NT2/D1 (cell line): ENCODE data around the gene SPTLC2.

Source experiments
- DNase-seq: peaks from one replicate; pipeline ENCODE4 v3.0.0-alpha.2; 2011; ENCODE audit warnings: low read depth, low spot score
- H3K27me3 ChIP-seq: 2 replicates; pipeline ENCODE4 v1.6.0; 2011; ENCODE audit warnings: mild to moderate bottlenecking; ENCODE audit not compliant: insufficient read length, insufficient read depth
- H3K36me3 ChIP-seq: 2 replicates; pipeline ENCODE4 v1.6.1; 2011; ENCODE audit warnings: mild to moderate bottlenecking, low read length, mixed read lengths; ENCODE audit not compliant: insufficient read depth, insufficient read length
- H3K4me1 ChIP-seq: 2 replicates; pipeline ENCODE4 v1.5.1; 2011; ENCODE audit not compliant: insufficient read depth, insufficient read length
- H3K4me3 ChIP-seq: 2 replicates; pipeline ENCODE4 v1.5.1; 2011; ENCODE audit warnings: low read depth; ENCODE audit not compliant: insufficient read length
- H3K9ac ChIP-seq: 2 replicates; pipeline ENCODE4 v1.6.0; 2011; ENCODE audit warnings: low read depth; ENCODE audit not compliant: insufficient read length
- H3K9me3 ChIP-seq: 2 replicates; pipeline ENCODE4 v1.5.1; 2011; ENCODE audit warnings: mild to moderate bottlenecking, low read length; ENCODE audit not compliant: insufficient read depth
- SUZ12 ChIP-seq: IDR thresholded peaks from 2 replicates; pipeline ENCODE4 v1.6.1; 2011; ENCODE audit not compliant: insufficient read length, insufficient read depth; ENCODE audit errors: extremely low read depth
- YY1 ChIP-seq: IDR thresholded peaks from 2 replicates; pipeline ENCODE4 v1.6.1; 2011; ENCODE audit not compliant: insufficient read length, insufficient read depth
- ZNF274 ChIP-seq: IDR thresholded peaks from 2 replicates; pipeline ENCODE4 v1.6.1; 2011; ENCODE audit warnings: mild to moderate bottlenecking, low read depth, low read length

The SPTLC2 gene

DNA sequence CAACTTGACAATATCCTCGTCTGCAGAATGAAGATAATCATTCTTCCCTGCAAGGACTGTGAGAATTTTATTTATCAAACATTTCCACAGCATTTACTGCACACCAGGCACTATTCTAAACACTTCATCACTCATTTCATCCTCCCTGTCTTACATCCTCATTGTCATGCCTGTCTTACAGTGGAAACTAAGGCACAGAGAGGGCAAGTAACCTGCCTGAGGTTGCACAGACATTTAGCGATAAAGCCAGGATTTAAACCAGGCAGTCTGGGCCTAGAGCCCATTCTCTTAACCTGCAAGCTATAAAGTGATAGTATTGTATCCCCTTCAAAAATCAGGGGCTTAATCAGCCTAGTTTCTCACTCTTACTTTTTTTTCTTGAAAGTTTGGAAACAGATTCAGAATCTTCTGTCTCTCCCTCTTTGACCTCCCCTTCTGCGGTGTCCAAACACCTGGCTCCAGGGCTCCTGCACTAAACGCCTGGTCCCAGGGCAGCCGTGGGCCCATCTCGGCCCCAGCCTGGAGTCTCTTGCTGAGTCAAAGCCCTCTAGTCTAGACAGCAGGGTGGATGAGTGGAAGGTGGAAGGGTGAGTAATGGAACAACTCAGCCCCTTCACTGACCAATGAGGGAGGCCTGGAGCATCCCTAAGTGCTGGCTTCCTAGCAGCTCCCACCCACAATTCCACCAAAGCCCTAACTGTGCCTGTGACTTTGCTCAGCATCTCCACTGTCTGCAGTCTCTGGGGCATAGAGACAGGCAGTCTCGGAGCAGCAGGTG lies 130.3 kb downstream of the SPTLC2 start:
- Histone ChIP-seq H3K27me3 (no peaks in the 10 kb centered on the region), H3K36me3 (no peaks in the 10 kb centered on the region), H3K9ac (no peak overlapping the region), H3K4me1 (peaks cover 8% of the 10 kb centered on the region), H3K4me3 (no peak overlapping the region), H3K9me3 (no peaks in the 10 kb centered on the region)
- no peak for TF ChIP-seq ZNF274
- TF ChIP-seq SUZ12: no peak
- no peak for TF ChIP-seq YY1
- DNase-seq: no peak

DNA sequence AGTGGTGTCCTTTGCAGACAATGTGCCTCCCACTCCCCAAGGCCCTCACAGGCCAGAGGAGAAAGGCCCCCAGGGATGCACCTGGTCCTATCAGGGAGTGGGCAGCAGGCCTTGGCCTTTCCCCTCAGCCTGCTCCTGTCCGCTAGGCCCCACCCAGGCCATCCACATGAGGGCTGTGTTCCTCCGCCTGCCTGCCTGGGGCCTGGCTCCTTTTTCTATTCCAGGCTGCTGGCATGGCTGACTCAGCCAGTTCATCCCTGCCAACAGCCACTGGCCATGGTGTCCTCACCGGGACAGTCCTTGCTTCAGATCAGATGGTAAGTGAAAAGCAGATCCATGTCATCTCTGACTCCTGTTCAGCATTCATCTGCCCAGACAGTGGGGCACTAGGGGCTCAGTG lies 131.2 kb downstream of the SPTLC2 start:
- Histone ChIP-seq H3K4me3 (no peak overlapping the region), H3K4me1 (peaks cover 4% of the 10 kb centered on the region)
- TF ChIP-seq ZNF274: no peak
- no peak for TF ChIP-seq SUZ12
- TF ChIP-seq YY1: no peak

DNA sequence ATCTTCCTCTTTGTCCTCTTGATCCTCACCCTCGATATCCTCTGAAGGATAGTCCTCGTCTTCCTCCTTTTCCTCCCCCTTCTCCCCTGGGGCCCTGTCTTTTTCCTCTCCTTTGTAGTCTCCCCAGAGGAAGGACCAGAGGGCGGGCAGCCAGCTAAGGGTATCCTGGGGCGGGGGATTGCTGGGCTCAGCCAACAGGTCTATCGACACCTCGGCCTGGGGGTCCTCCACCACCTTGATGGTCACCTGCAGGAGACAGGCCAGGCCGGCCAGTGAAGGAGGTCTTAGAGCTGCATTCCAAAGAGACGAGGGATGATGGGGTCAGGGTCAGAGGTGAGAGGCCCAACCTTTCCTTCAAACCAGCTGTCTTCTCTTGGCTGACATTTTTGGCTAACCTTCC lies 134.0 kb downstream of the SPTLC2 start:
- no peaks in the 10 kb centered on the region for H3K27me3 ChIP-seq
- H3K9ac ChIP-seq: no peak overlapping the region
- no peak for DNase-seq
- H3K36me3 ChIP-seq: no peaks in the 10 kb centered on the region
- H3K4me3 ChIP-seq: no peak overlapping the region
- no peaks in the 10 kb centered on the region for H3K4me1 ChIP-seq
- TF ChIP-seq SUZ12: no peak
- no peak for TF ChIP-seq YY1
- no peak for TF ChIP-seq ZNF274
- H3K9me3 ChIP-seq: no peaks in the 10 kb centered on the region

More for the DNA sequence above, 131.2 kb downstream of the SPTLC2 start:
- no peak for DNase-seq
- Histone ChIP-seq H3K27me3 (no peaks in the 10 kb centered on the region), H3K9ac (no peak overlapping the region), H3K9me3 (no peaks in the 10 kb centered on the region), H3K36me3 (no peaks in the 10 kb centered on the region)

DNA sequence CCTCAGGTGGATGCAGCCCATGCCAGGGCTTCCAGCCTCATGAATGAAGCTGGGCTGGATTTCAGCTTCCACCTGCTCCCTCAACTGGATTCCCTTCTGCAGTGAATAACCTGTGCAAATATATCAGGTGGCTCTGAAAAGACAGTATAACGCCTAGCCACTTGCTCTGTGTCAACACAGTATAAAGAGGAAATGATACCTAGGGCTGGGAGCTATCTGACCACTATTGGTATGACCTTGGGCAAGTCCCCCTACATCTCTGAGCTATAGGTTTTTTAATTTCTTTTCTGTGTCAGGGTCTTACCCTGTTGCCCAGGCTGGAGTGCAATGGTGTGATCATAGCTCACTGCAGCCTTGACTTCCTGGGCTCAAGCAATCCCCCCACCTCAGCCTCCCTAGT lies 137.6 kb downstream of the SPTLC2 start:
- Histone ChIP-seq H3K4me1 (peaks cover 5% of the 10 kb centered on the region), H3K9me3 (no peaks in the 10 kb centered on the region), H3K4me3 (no peak overlapping the region), H3K9ac (no peak overlapping the region), H3K27me3 (no peaks in the 10 kb centered on the region), H3K36me3 (no peaks in the 10 kb centered on the region)
- no peak for DNase-seq
- no peak for TF ChIP-seq ZNF274

DNA sequence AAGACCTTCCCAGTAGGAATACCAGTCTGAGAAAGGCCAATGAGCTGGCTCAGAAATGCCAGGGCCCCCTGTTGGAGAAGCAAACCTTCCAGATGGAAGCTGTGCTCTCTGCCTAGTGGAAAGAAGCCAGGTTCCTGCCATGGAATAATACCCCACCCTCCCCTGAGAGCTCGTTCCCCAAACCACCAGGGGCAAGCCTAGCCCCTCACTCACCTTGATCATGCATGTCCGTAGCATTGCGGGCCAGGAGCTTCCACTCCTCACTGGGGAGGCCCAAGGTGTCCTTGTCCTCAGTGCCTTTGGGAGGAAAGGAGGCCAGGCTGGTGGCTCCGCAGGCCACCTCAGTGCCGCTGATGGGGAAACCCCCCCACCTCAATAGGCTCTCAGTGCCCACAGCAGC lies 138.4 kb downstream of the SPTLC2 start:
- peaks cover 5% of the 10 kb centered on the region for H3K4me1 ChIP-seq
- H3K4me3 ChIP-seq: no peak overlapping the region
- H3K9ac ChIP-seq: no peak overlapping the region
- H3K9me3 ChIP-seq: no peaks in the 10 kb centered on the region
- TF ChIP-seq YY1: no peak
- no peak for DNase-seq
- H3K27me3 ChIP-seq: no peaks in the 10 kb centered on the region
- H3K36me3 ChIP-seq: no peaks in the 10 kb centered on the region

DNA sequence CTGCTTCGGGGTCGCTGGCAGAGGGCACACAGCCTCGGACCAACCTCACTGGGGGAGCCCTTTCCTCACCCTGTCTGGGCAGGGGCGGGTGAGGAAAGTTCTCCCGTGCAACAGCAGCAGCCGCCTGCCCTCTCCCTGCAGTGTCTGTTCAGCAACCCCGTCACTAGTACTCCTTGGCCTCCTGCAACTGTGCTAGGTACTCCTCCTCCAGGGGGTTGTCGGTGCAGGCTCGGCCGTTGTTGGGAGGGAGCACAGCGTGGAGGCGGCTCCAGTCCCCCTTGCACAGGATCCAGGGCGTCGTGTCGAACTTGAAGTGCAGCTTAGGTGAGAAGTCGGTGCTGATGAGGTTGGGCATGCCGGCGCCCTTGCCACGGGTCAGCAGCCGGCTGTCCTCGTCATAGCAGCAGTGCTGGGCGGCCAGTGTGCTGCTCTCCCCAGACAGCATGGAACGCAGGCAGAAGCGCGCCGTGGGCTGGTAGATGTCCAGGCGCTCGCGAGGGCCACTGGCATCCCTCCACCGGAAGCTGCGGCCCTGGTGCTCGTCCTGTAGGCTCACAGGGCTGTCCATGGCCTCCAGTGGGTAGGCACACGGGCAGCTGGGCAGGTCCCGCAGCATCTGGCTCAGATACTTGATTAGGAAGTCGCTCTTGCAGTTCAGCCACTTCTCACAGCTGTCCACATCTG lies 140.9 kb downstream of the SPTLC2 start:
- Histone ChIP-seq H3K4me3 (no peak overlapping the region), H3K36me3 (no peaks in the 10 kb centered on the region), H3K27me3 (no peaks in the 10 kb centered on the region), H3K9me3 (no peaks in the 10 kb centered on the region), H3K4me1 (peaks cover 5% of the 10 kb centered on the region), H3K9ac (no peak overlapping the region)
- no peak for DNase-seq
- TF ChIP-seq ZNF274 (no peak), YY1 (no peak), SUZ12 (no peak)

DNA sequence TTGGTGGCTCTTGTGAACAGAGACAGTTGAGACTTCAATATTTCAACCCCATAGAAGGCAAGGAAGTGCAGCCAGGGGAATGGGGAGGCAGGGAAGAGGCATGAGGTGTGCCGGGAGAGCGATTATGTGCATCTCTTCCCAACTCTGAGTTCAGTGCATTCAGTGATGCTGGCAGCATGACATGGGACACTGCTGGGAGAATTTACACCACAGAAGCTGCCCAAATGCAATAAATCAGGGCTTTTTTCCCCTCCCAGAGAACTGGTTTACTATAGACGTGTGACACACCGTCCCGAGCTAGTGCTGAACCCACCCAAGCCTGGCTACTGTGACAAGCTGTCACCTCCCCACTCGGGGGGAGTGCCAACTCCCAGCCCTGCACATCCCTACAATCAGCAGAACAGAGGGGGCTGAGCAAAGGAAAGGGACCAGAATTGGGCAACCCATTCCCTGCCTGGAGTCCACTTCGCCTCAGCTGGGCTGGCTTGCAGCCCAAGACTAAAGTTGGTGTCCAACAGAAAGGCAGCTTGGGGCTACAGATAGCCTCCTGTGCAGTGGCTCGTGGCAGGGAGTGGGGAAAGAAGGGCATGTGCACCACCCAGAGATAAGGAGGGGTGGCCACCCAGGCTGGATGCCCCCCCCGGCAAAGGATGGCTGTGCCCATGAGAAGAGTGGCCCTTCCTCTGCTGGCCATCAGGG lies 141.8 kb downstream of the SPTLC2 start:
- Histone ChIP-seq H3K4me3 (no peak overlapping the region), H3K36me3 (peaks cover 7% of the 10 kb centered on the region), H3K9me3 (no peaks in the 10 kb centered on the region), H3K9ac (no peak overlapping the region), H3K27me3 (no peaks in the 10 kb centered on the region), H3K4me1 (peaks cover 5% of the 10 kb centered on the region)
- no peak for DNase-seq
- TF ChIP-seq YY1: no peak
- no peak for TF ChIP-seq SUZ12
- no peak for TF ChIP-seq ZNF274
